Cardiac muscle cell (in vitro differentiated cells and primary cell): ENCODE results near the gene SELENOW. TPM values are rescaled to one million over a fixed set of nuclear protein-coding genes. Genes with fewer than 3 reads are reported as not detected.

Experiments used
- DNase-seq, 2 donors: peaks; one replicate each; pipeline versions ENCODE4 v3.0.0 to v3.0.0-alpha.2; 2010 to 2017; ENCODE audit warnings: low read depth in 1 of 2, low spot score in 1 of 2
- H3K27ac ChIP-seq: fragments of 200-600 bp; sonication (generic); 2 replicates; pipeline ENCODE4 v1.5.1; 2016
- H3K27me3 ChIP-seq: fragments of 200-600 bp; sonication (generic); 2 replicates; pipeline ENCODE4 v1.6.0; 2016; ENCODE audit warnings: control low read depth
- H3K36me3 ChIP-seq: fragments of 200-600 bp; sonication (generic); 2 replicates; pipeline ENCODE4 v1.5.1; 2016; ENCODE audit warnings: control low read depth
- H3K4me1 ChIP-seq: fragments of 200-600 bp; sonication (generic); 2 replicates; pipeline ENCODE4 v1.8.1; 2017; ENCODE audit warnings: low read depth, mild to moderate bottlenecking, mixed run types
- H3K4me3 ChIP-seq: fragments of 200-600 bp; sonication (generic); 2 replicates; pipeline ENCODE4 v1.5.1; 2016; ENCODE audit warnings: mild to moderate bottlenecking
- H3K9me3 ChIP-seq: fragments of 200-600 bp; sonication (generic); 2 replicates; pipeline ENCODE4 v1.5.1; 2017; ENCODE audit warnings: low read depth, mild to moderate bottlenecking, control low read depth
- polyA plus RNA-seq: library from polyadenylated mRNA; unstranded; fragments of >200 nt; fragmentation: Nextera tagmentation; extraction: Ambion mirVana; gene quantifications from 2 replicates; pipeline ENCODE4 v1.2.1, GENCODE V29; 2016
- total RNA-seq: library from RNA; depleted of rRNA; stranded (reverse); fragments of >200 nt; gene quantifications from 2 replicates; pipeline ENCODE4 v1.2.3, GENCODE V29; 2016
- TF ChIP-seq, protein P1 (sequence below): IDR thresholded peaks from 2 replicates; pipeline ENCODE4 v1.5.1; 2012; ENCODE audit warnings: low read depth, mild to moderate bottlenecking, low read length

The SELENOW gene
- total RNA-seq (1,194 and 1,690 TPM in 2 replicates), polyA plus RNA-seq (1,855 and 2,152 TPM in 2 replicates)

DNA sequence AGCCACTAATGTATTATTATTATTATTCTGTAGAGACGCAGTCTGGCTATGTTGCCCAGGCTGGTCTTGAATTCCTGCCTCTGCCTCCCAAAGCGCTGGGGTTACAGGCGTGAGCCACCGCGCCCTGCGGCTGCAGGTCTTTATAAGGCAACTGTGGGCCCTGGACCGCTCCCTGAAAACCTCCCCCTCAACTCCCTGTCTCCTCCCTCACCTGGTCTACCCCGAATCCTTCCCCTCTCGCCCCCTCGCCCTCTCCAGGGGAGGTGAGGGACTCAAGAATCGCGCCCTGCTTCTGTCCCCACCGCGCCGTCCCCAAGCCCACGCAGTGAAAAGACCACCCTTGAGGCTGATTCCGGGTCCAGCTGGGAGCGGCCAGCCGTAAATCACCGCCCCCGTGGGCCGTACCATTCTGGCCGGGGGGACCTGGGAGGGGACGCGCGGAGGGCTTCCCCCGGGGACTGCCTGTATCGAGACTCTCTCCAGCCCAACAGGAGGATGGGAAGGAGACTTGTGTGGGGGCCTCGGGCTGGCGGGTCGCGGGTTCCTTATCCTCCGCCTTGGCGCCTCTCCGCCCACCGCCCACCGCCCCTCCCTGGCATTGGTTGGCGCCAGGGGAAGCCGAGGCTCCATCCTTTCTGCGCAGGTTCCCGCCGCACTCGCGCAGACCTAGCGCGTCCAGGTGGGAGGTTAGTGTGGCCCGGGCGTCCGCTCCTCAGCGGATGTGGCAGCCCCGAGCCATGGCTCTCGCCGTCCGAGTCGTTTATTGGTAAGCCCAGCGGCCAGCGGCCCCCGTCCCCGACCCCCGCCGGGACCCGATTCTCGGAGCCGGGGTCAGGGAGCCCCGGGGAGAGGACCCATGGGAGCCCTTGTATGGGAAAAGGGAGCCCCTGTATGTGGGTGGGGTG lies at the start of gene SELENOW:
SELENOW (plus strand) TSS at position 655 of the 905 bp plus-strand sequence; CDS start at position 738, 83 bp downstream.
- DNase-seq: peak; percentile 79 to 88
- peak within 1 kb of the TSS; percentile 100 for H3K27ac ChIP-seq
- no peaks in the 10 kb centered on the region for H3K9me3 ChIP-seq
- H3K4me3 ChIP-seq: peak within 1 kb of the TSS; percentile 68
- no peaks in the 10 kb centered on the region for H3K27me3 ChIP-seq
- peaks cover 11% of the 10 kb centered on the region for H3K4me1 ChIP-seq
- peaks cover 23% of the 10 kb centered on the region for H3K36me3 ChIP-seq
- TF ChIP-seq, protein P1, sequence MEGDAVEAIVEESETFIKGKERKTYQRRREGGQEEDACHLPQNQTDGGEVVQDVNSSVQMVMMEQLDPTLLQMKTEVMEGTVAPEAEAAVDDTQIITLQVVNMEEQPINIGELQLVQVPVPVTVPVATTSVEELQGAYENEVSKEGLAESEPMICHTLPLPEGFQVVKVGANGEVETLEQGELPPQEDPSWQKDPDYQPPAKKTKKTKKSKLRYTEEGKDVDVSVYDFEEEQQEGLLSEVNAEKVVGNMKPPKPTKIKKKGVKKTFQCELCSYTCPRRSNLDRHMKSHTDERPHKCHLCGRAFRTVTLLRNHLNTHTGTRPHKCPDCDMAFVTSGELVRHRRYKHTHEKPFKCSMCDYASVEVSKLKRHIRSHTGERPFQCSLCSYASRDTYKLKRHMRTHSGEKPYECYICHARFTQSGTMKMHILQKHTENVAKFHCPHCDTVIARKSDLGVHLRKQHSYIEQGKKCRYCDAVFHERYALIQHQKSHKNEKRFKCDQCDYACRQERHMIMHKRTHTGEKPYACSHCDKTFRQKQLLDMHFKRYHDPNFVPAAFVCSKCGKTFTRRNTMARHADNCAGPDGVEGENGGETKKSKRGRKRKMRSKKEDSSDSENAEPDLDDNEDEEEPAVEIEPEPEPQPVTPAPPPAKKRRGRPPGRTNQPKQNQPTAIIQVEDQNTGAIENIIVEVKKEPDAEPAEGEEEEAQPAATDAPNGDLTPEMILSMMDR: no peak

DNA sequence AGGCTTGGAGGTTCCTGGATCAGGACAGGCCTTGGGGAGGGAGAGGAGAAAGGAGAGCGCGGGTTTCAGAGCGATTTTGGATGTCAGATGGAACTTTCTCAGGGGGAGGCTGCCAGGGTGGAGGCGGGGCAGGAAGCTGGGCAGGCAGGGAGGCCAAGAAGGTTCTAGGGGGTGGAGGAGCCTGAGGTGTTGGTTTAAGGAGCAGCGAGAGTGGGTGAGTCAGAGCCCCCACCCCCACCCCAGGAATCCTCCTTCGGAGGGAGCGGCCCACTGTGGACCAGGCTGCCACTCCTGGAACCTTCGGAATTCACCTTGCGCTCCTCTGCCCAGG lies 49.1 kb upstream of the SELENOW start:
- Histone ChIP-seq H3K27ac (no peak overlapping the region), H3K36me3 (no peaks in the 10 kb centered on the region)

DNA sequence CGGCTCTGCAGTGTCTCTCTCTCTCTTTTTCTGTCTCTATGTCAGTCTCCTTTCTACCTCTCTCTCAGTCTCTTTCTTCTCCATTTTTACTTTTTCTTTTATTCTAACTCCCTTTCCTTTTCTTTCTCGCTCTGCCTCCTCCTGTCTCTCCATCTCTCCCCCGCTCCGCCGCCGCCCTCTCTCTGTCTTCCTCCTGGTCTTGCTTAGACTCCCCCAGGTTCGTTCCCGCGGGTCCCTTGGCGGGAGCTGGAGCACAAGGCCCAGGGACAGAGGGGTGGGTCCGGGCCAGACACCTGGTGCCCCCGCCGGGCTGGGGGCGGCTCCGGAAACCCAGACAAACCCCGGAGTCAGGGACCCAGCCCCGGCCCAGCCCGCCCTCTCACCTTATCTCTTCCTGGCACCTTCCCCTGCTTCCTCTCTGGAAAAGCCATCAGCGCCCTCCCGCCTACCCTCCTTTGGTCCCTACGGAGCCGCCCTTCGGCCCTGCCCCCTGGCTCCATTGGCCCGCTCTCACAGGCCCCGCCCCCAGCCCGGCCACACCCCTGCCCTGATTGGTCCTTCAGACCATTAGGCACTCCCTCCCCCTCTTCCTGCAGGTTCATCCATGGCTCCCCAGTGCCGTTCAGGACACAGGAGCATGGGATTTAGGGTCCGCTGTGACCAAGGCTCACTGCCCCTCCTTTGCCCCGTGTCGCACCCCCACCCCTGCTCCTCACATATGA lies 48.5 kb upstream of the SELENOW start:
- peak; percentile 72 to 75 for DNase-seq

More for the DNA sequence above, 49.1 kb upstream of the SELENOW start:
- Histone ChIP-seq H3K9me3 (no peaks in the 10 kb centered on the region), H3K27me3 (no peaks in the 10 kb centered on the region), H3K4me1 (no peaks in the 10 kb centered on the region), H3K4me3 (no peak overlapping the region)
- TF ChIP-seq, protein P1: no peak
- DNase-seq: peak in 1 of 2 donors; percentile 90

DNA sequence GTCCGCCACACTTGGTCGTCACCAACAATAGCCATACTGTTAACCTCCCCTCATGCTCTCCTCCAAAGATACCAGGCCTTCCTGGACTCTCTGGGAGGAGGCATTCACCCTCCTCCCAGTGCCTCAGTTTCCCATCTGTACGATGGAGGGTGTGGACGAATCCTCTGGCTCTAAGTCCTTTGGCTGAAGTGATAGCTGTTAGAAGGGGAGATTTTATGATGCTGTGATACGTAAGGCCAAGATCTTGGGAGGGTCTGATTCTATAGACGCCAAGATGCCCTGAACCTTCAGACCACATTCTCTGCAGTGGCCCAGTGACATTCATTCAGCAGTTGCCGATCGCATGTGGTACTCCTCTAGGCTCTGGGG lies 48.0 kb upstream of the SELENOW start:
- DNase-seq: no peak
- TF ChIP-seq, protein P1: no peak
- H3K27ac ChIP-seq: no peak overlapping the region
- H3K9me3 ChIP-seq: no peaks in the 10 kb centered on the region
- no peaks in the 10 kb centered on the region for H3K36me3 ChIP-seq
- no peaks in the 10 kb centered on the region for H3K4me1 ChIP-seq
- no peaks in the 10 kb centered on the region for H3K27me3 ChIP-seq
- no peak overlapping the region for H3K4me3 ChIP-seq

More for the DNA sequence above, 48.5 kb upstream of the SELENOW start:
- Histone ChIP-seq H3K4me3 (peak overlapping the region; percentile 25), H3K9me3 (no peaks in the 10 kb centered on the region), H3K27ac (no peak overlapping the region), H3K4me1 (no peaks in the 10 kb centered on the region), H3K36me3 (no peaks in the 10 kb centered on the region), H3K27me3 (no peaks in the 10 kb centered on the region)
- TF ChIP-seq, protein P1: no peak

DNA sequence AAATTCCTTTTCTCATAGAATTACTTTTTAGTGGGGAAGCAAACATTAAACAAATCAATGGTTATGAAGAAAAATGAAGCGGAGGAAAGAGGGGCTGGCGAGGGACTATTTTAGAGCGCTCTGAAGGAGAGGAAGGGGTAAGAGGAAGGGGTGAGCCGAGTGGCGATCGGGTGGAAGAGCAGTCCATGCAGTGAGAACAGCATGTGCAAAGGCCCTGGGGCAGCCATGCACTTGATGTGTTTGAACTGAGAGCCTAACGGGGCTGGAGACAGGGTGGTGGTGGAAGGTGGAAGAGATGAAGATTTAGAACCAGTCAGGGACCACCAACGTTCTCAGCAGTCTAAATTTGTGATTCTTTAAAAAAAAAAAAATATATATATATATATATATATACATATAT lies 47.6 kb upstream of the SELENOW start:
- Histone ChIP-seq H3K4me1 (no peaks in the 10 kb centered on the region), H3K4me3 (no peak overlapping the region), H3K36me3 (no peaks in the 10 kb centered on the region), H3K9me3 (no peaks in the 10 kb centered on the region), H3K27ac (no peak overlapping the region), H3K27me3 (no peaks in the 10 kb centered on the region)
- TF ChIP-seq, protein P1: no peak
- DNase-seq: no peak
